ENCODE data around the gene KARS1. TPM values are rescaled to one million over a fixed set of nuclear protein-coding genes. Genes with fewer than 3 reads are reported as not detected.
"Not testable (repeated sequence)": the region's sequence is repeated elsewhere in the genome, so short reads cannot be mapped to it uniquely, and the experiment has no call there.

Gene KARS1
- total RNA-seq, 1 experiment from 2014 or later, result 253 TPM

DNA sequence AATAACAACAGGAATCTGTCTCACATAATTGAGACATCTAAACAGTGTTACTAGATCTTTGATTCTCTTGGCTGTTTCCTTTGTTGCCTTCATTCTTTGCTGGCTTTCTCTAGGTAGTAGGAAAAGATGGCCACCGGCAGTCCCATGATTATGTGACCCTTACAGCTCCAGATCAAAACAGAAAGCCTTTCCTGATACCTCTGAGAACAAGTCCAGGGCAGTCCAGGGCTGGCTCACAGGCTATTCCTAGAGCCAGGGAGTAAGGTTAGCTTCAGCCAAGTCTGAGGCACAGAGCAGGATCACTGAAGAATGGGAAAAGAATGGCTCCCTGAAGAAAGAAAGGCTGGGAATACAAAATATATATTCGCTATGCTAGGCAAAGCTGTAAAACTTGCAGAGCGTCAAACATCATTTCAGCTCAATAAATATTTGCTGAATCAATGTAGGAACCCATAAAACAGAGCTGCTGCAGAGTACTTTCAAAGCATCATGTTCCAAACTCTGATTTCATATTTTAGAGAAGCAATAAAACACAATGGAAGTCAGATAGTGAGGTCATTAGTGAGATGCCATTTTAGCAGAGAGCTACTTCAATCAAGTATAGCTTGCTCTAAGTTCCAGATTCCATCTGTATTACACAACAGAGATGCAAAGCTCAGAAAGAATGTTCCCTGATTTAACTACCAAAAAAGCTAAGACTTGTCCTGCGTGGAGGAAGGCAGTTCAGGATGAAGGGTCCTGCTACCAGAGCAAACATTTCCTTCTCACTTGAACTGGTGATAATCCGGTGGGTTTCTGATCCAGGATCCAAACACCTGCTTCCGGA, 47.8 kb downstream of the KARS1 start:
- Histone ChIP-seq H3K9me3 (ENCODE audit: low read depth, low read length, poor library complexity, severe bottlenecking) (no peaks in the 10 kb centered on the region), H3K27me3 (replicated peaks; ENCODE audit: insufficient read depth, low read depth, low read length, poor library complexity) (no peaks in the 10 kb centered on the region), H3K36me3 (ENCODE audit: insufficient read depth, low read length, poor library complexity, severe bottlenecking) (peaks cover 47% of the 10 kb centered on the region), H3K4me1 (ENCODE audit: insufficient read depth, low read length, poor library complexity, severe bottlenecking) (peaks cover 10% of the 10 kb centered on the region), H3K4me3 (ENCODE audit: low read depth, low read length, poor library complexity, severe bottlenecking) (no peak overlapping the region), H3K27ac (ENCODE audit: low read depth, low read length, poor library complexity, severe bottlenecking) (no peak overlapping the region)
- intact Hi-C loops (cut with micrococcal nuclease; ENCODE audit: unreplicated experiment), result no loop called here
- POLR2A ChIA-PET (ENCODE audit: low non-redundant PET), result no interaction called here
- no peak for DNase-seq (ENCODE audit: low spot score)
- TF ChIP-seq, protein P1, sequence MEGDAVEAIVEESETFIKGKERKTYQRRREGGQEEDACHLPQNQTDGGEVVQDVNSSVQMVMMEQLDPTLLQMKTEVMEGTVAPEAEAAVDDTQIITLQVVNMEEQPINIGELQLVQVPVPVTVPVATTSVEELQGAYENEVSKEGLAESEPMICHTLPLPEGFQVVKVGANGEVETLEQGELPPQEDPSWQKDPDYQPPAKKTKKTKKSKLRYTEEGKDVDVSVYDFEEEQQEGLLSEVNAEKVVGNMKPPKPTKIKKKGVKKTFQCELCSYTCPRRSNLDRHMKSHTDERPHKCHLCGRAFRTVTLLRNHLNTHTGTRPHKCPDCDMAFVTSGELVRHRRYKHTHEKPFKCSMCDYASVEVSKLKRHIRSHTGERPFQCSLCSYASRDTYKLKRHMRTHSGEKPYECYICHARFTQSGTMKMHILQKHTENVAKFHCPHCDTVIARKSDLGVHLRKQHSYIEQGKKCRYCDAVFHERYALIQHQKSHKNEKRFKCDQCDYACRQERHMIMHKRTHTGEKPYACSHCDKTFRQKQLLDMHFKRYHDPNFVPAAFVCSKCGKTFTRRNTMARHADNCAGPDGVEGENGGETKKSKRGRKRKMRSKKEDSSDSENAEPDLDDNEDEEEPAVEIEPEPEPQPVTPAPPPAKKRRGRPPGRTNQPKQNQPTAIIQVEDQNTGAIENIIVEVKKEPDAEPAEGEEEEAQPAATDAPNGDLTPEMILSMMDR (conservative IDR thresholded peaks at IDR 0.05; ENCODE audit: low read depth, low read length), result no peak
- no peak for TF ChIP-seq EZH2 (IDR thresholded peaks at IDR 0.05; ENCODE audit: borderline replicate concordance, low read depth, low read length, poor library complexity, severe bottlenecking)
- no TSS peak for BruUV-seq (replicated peaks)
- CTCF ChIA-PET, result no interaction called here

DNA sequence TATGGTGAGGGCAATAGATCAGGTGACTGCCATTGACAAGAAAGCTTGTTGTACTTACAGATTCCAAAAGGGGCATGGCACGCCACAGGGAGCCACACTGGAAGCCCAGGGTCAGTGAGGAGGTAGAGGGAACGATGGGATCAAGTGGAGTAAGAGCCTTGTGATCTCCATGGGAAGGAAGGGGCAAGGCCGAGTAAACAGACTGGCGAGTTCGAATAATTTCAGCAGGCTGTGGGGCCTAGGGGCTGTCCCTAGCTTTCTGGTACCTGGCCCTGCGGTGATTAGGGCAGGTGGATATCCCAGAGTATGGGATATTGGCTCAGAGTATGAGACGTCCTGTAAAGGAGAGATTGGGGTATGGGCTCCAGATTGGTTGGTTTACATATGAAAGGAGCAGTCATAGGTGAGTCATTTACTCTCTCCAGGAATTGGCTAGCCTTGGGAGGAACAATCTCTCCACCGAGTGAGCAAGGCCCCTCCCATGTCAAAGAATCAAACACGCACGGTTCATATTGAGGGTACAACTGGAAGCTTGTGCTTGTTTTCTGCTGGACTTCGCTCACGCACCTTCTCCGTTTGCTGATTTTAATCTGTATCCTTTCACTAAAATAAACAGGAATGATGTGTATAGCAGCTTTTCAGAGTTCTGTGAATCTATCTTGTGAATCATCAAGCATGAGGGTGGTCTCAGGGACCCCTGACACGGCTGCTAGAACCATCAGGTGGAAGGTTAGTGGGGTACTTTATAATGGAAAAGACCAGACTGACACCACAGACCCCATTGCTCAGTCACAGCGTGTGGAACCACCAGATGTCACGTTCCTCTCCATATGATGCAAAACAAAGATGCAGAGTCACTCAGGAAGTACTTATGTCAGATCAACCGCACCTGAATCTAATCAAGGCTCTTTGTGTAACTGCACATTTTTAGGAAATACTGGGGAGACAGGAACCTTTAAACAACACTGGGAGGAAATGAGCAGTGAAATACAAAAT, 53.3 kb downstream of the KARS1 start:
- DNase-seq (ENCODE audit: low spot score), result peak; percentile 79
- Histone ChIP-seq H3K27me3 (replicated peaks; ENCODE audit: insufficient read depth, low read depth, low read length, poor library complexity) (no peaks in the 10 kb centered on the region), H3K4me3 (ENCODE audit: low read depth, low read length, poor library complexity, severe bottlenecking) (no peak overlapping the region), H3K27ac (ENCODE audit: low read depth, low read length, poor library complexity, severe bottlenecking) (peak overlapping the region; percentile 78), H3K36me3 (ENCODE audit: insufficient read depth, low read length, poor library complexity, severe bottlenecking) (peaks cover 9% of the 10 kb centered on the region), H3K4me1 (ENCODE audit: insufficient read depth, low read length, poor library complexity, severe bottlenecking) (peaks cover 30% of the 10 kb centered on the region), H3K9me3 (ENCODE audit: low read depth, low read length, poor library complexity, severe bottlenecking) (no peaks in the 10 kb centered on the region)
- ChIA-PET CTCF (no interaction called here), POLR2A (ENCODE audit: low non-redundant PET) (interaction anchor here (0.6 kb wide), 1 partner anchor 12 kb away, joined by 3 read pairs; no protein-coding TSS in a partner anchor)
- intact Hi-C loops (cut with micrococcal nuclease; ENCODE audit: unreplicated experiment), result no loop called here
- BruUV-seq (replicated peaks), result no TSS peak
- TF ChIP-seq, protein P1 (conservative IDR thresholded peaks at IDR 0.05; ENCODE audit: low read depth, low read length), result no peak
- TF ChIP-seq EZH2 (IDR thresholded peaks at IDR 0.05; ENCODE audit: borderline replicate concordance, low read depth, low read length, poor library complexity, severe bottlenecking), result no peak

DNA sequence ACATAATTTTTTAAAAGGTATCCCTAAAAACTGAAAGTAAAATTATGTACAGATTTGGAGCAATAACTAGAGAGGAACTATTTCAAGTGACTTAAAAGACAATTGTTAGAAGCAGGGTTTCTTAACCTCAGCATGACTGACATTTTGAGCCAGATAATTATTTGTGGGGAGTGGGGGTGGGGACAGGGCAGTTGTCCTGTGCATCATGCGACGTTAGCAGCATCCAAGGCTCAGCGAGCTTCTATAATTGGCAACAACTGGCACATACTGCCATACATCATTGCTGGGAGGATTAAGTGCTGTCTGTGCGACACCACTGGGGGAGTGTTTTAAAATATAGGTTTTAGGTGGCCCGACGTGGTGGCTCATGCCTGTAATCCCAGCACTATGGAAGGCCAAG, 54.2 kb downstream of the KARS1 start:
- no peak for TF ChIP-seq EZH2 (IDR thresholded peaks at IDR 0.05; ENCODE audit: borderline replicate concordance, low read depth, low read length, poor library complexity, severe bottlenecking)
- TF ChIP-seq, protein P1 (conservative IDR thresholded peaks at IDR 0.05; ENCODE audit: low read depth, low read length), result no peak
- no peak overlapping the region for H3K4me3 ChIP-seq (ENCODE audit: low read depth, low read length, poor library complexity, severe bottlenecking)
- ChIA-PET POLR2A (ENCODE audit: low non-redundant PET) (no interaction called here), CTCF (no interaction called here)
- H3K27me3 ChIP-seq (replicated peaks; ENCODE audit: insufficient read depth, low read depth, low read length, poor library complexity), result no peaks in the 10 kb centered on the region
- H3K27ac ChIP-seq (ENCODE audit: low read depth, low read length, poor library complexity, severe bottlenecking), result peak overlapping the region; percentile 78
- peaks cover 30% of the 10 kb centered on the region for H3K4me1 ChIP-seq (ENCODE audit: insufficient read depth, low read length, poor library complexity, severe bottlenecking)
- DNase-seq (ENCODE audit: low spot score), result peak; percentile 28
- peaks cover 9% of the 10 kb centered on the region for H3K36me3 ChIP-seq (ENCODE audit: insufficient read depth, low read length, poor library complexity, severe bottlenecking)
- intact Hi-C loops (cut with micrococcal nuclease; ENCODE audit: unreplicated experiment), result no loop called here
- no peaks in the 10 kb centered on the region for H3K9me3 ChIP-seq (ENCODE audit: low read depth, low read length, poor library complexity, severe bottlenecking)
- no TSS peak for BruUV-seq (replicated peaks)

- H3K27ac ChIP-seq (ENCODE audit: low read depth, low read length, poor library complexity, severe bottlenecking), result not testable (repeated sequence)
- POLR2A ChIA-PET (ENCODE audit: low non-redundant PET), result interaction anchor here (0.6 kb wide), 1 partner anchor 33 kb away, joined by 5 read pairs; no protein-coding TSS in a partner anchor
Measured at GRCh38 chr16:75591927-75592326, 55.5 kb downstream of the KARS1 start.

More at GRCh38 chr16:75591927-75592326, 55.5 kb downstream of the KARS1 start:
- CTCF ChIA-PET, result interaction anchor here (0.6 to 1.0 kb wide), 2 partner anchors 27 to 70 kb away, joined by 3 read pairs; no protein-coding TSS in a partner anchor
- H3K27me3 ChIP-seq (replicated peaks; ENCODE audit: insufficient read depth, low read depth, low read length, poor library complexity); H3K9me3 ChIP-seq (ENCODE audit: low read depth, low read length, poor library complexity, severe bottlenecking); H3K36me3 ChIP-seq (ENCODE audit: insufficient read depth, low read length, poor library complexity, severe bottlenecking); BruUV-seq (replicated peaks); intact Hi-C loops (cut with micrococcal nuclease; ENCODE audit: unreplicated experiment); DNase-seq (ENCODE audit: low spot score); H3K4me3 ChIP-seq (ENCODE audit: low read depth, low read length, poor library complexity, severe bottlenecking): not testable (repeated sequence)
- peaks cover 30% of the 10 kb centered on the region for H3K4me1 ChIP-seq (ENCODE audit: insufficient read depth, low read length, poor library complexity, severe bottlenecking)

All from A673 (cell line).